CD4-positive, alpha-beta T cell treated with Interleukin-2 at 100 ng/mL for 4 hours (primary cell): ENCODE measurements around the gene NGF.

Source experiments
- DNase-seq: peaks from one replicate; pipeline ENCODE4 v3.0.0-alpha.2; 2020; ENCODE audit warnings: low spot score

The NGF gene

GRCh38 chr1:115282807-115283208 lies 55.2 kb downstream of the NGF start:
- DNase-seq: no peak

GRCh38 chr1:115281143-115281542 lies 56.9 kb downstream of the NGF start:
- no peak for DNase-seq

GRCh38 chr1:115280064-115280463 lies 58.0 kb downstream of the NGF start:
- no peak for DNase-seq

- no peak for DNase-seq
Observed at GRCh38 chr1:115278211-115278610, 59.8 kb downstream of the NGF start.

GRCh38 chr1:115277276-115277675 lies 60.8 kb downstream of the NGF start:
- DNase-seq: no peak

- no peak for DNase-seq
Observed at GRCh38 chr1:115275216-115275615, 62.8 kb downstream of the NGF start.

GRCh38 chr1:115274467-115274866 lies 63.6 kb downstream of the NGF start:
- no peak for DNase-seq

- no peak for DNase-seq
Observed at GRCh38 chr1:115266729-115267421, 71.2 kb downstream of the NGF start.

- no peak for DNase-seq
Observed at GRCh38 chr1:115265099-115265498, 73.0 kb downstream of the NGF start.

GRCh38 chr1:115262886-115263285 lies 75.2 kb downstream of the NGF start:
- DNase-seq: no peak

GRCh38 chr1:115261496-115261895 lies 76.6 kb downstream of the NGF start:
- DNase-seq: no peak

GRCh38 chr1:115258302-115258866 lies 79.7 kb downstream of the NGF start:
- no peak for DNase-seq

- no peak for DNase-seq
Observed at GRCh38 chr1:115257591-115257990, 80.5 kb downstream of the NGF start.

GRCh38 chr1:115255154-115255553 lies 82.9 kb downstream of the NGF start:
- no peak for DNase-seq

- DNase-seq: no peak
Observed at GRCh38 chr1:115252585-115252984, 85.5 kb downstream of the NGF start.

- DNase-seq: no peak
Observed at GRCh38 chr1:115251856-115252255, 86.2 kb downstream of the NGF start.

GRCh38 chr1:115251340-115251748 lies 86.7 kb downstream of the NGF start:
- no peak for DNase-seq

GRCh38 chr1:115246526-115246925 lies 91.5 kb downstream of the NGF start:
- DNase-seq: no peak

- DNase-seq: no peak
Observed at GRCh38 chr1:115245227-115245626, 92.8 kb downstream of the NGF start.

GRCh38 chr1:115242543-115242942 lies 95.5 kb downstream of the NGF start:
- no peak for DNase-seq

- no peak for DNase-seq
Observed at GRCh38 chr1:115241309-115241708, 96.7 kb downstream of the NGF start.

- DNase-seq: no peak
Observed at GRCh38 chr1:115240297-115240696, 97.8 kb downstream of the NGF start.

GRCh38 chr1:115239426-115239825 lies 98.6 kb downstream of the NGF start:
- no peak for DNase-seq

- DNase-seq: no peak
Observed at GRCh38 chr1:115239148-115239422, 99.0 kb downstream of the NGF start.
